OCI-LY1 (cell line): ENCODE data around the gene STAT4.

Experiments
- H2AFZ ChIP-seq: fragments of 200-600 bp; sonication (generic), shearing (Covaris generic); 2 replicates; pipeline ENCODE4 v1.6.0; 2014; ENCODE audit warnings: antibody characterized with exemption, mild to moderate bottlenecking, low read length
- H3F3A ChIP-seq: fragments of 200-600 bp; sonication (generic), shearing (Covaris generic); 2 replicates; pipeline ENCODE4 v1.6.0; 2014; ENCODE audit warnings: mild to moderate bottlenecking, antibody characterized with exemption, low read length, moderate library complexity; ENCODE audit not compliant: insufficient read depth
- H3K27ac ChIP-seq: fragments of 200-600 bp; sonication (generic); 2 replicates; pipeline ENCODE4 v1.5.1; 2014; ENCODE audit warnings: low read length, mixed run types, mild to moderate bottlenecking, low read depth; ENCODE audit not compliant: poor library complexity, severe bottlenecking
- H3K27me3 ChIP-seq: fragments of 200-600 bp; sonication (generic); 2 replicates; pipeline ENCODE4 v1.6.0; 2014; ENCODE audit warnings: antibody characterized with exemption, mild to moderate bottlenecking, low read length, moderate library complexity; ENCODE audit not compliant: insufficient read depth
- H3K36me3 ChIP-seq: fragments of 200-600 bp; sonication (generic); 2 replicates; pipeline ENCODE4 v1.6.1; 2014; ENCODE audit warnings: mild to moderate bottlenecking, antibody characterized with exemption, low read length, moderate library complexity, mixed read lengths; ENCODE audit not compliant: insufficient read depth
- H3K4me1 ChIP-seq: fragments of 200-600 bp; sonication (generic); 2 replicates; pipeline ENCODE4 v1.5.1; 2014; ENCODE audit warnings: mild to moderate bottlenecking, low read length, moderate library complexity; ENCODE audit not compliant: insufficient read depth, severe bottlenecking
- H3K4me2 ChIP-seq: fragments of 200-600 bp; sonication (generic), shearing (Covaris generic); 2 replicates; pipeline ENCODE4 v1.6.1; 2014; ENCODE audit warnings: low read length
- H3K4me3 ChIP-seq: fragments of 200-600 bp; sonication (generic); 2 replicates; pipeline ENCODE4 v1.5.1; 2014; ENCODE audit warnings: low read length, low read depth, mild to moderate bottlenecking, mixed read lengths; ENCODE audit not compliant: poor library complexity, severe bottlenecking
- H3K79me2 ChIP-seq: fragments of 200-600 bp; shearing (Covaris generic); 2 replicates; pipeline ENCODE4 v1.6.1; 2016; ENCODE audit warnings: mixed run types, low read length, mixed read lengths; ENCODE audit not compliant: insufficient read depth
- H3K9ac ChIP-seq: fragments of 200-600 bp; sonication (generic), shearing (Covaris generic); 2 replicates; pipeline ENCODE4 v1.6.1; 2014; ENCODE audit warnings: mild to moderate bottlenecking, low read length, mixed read lengths
- H3K9me2 ChIP-seq: fragments of 200-600 bp; sonication (generic), shearing (Covaris generic); 2 replicates; pipeline ENCODE4 v1.6.1; 2014; ENCODE audit warnings: low read depth, mild to moderate bottlenecking, low read length, mixed read lengths
- H3K9me3 ChIP-seq: fragments of 200-600 bp; shearing (Covaris generic); 2 replicates; pipeline ENCODE4 v1.6.1; 2014; ENCODE audit warnings: low read length, mixed read lengths
- H4K20me1 ChIP-seq: fragments of 200-600 bp; sonication (generic), shearing (Covaris generic); 2 replicates; pipeline ENCODE4 v1.6.0; 2016; ENCODE audit warnings: mild to moderate bottlenecking, low read length; ENCODE audit not compliant: insufficient read depth
- CTCF ChIP-seq: fragments of 200-600 bp; sonication (generic), shearing (Covaris generic); IDR thresholded peaks from 2 replicates; pipeline ENCODE4 v1.5.1; 2017; ENCODE audit warnings: mild to moderate bottlenecking, antibody characterized with exemption, low read length, moderate library complexity, mixed read lengths
- EZH2 ChIP-seq: fragments of 200-600 bp; sonication (generic), shearing (Covaris generic); IDR thresholded peaks from 2 replicates; pipeline ENCODE4 v1.8.0; 2017; ENCODE audit warnings: borderline replicate concordance, mixed run types, mild to moderate bottlenecking, antibody characterized with exemption, low read length, moderate library complexity, mixed read lengths

Gene STAT4

GRCh38 chr2:191148281-191148680 is 2.5 kb downstream of the STAT4 start:
- H3K9me2 ChIP-seq, result no peaks in the 10 kb centered on the region
- no peak overlapping the region for H3K27ac ChIP-seq
- no peak overlapping the region for H3K9ac ChIP-seq
- no peak overlapping the region for H3K4me3 ChIP-seq
- H4K20me1 ChIP-seq, result no peaks in the 10 kb centered on the region
- no peaks in the 10 kb centered on the region for H3F3A ChIP-seq
- H3K4me2 ChIP-seq, result no peak overlapping the region
- no peaks in the 10 kb centered on the region for H3K36me3 ChIP-seq
- TF ChIP-seq EZH2 (no peak), CTCF (no peak)
- H3K9me3 ChIP-seq, result no peaks in the 10 kb centered on the region
- H3K79me2 ChIP-seq, result no peaks in the 10 kb centered on the region
- no peaks in the 10 kb centered on the region for H3K27me3 ChIP-seq
- H3K4me1 ChIP-seq, result peaks cover 6% of the 10 kb centered on the region
- H2AFZ ChIP-seq, result no peak overlapping the region

- H3K4me3 ChIP-seq, result no peak overlapping the region
- H3K27me3 ChIP-seq, result no peaks in the 10 kb centered on the region
- no peaks in the 10 kb centered on the region for H3K9me3 ChIP-seq
- no peak overlapping the region for H2AFZ ChIP-seq
- no peaks in the 10 kb centered on the region for H4K20me1 ChIP-seq
- no peaks in the 10 kb centered on the region for H3K9me2 ChIP-seq
- peaks cover 5% of the 10 kb centered on the region for H3K4me1 ChIP-seq
- no peak overlapping the region for H3K9ac ChIP-seq
- H3F3A ChIP-seq, result no peaks in the 10 kb centered on the region
- H3K4me2 ChIP-seq, result no peak overlapping the region
- H3K27ac ChIP-seq, result no peak overlapping the region
- TF ChIP-seq CTCF (no peak), EZH2 (no peak)
- H3K79me2 ChIP-seq, result no peaks in the 10 kb centered on the region
- H3K36me3 ChIP-seq, result no peaks in the 10 kb centered on the region
These were observed 4.9 kb downstream of the STAT4 start for GRCh38 chr2:191145769-191146471.

- no peaks in the 10 kb centered on the region for H3K9me3 ChIP-seq
- no peak overlapping the region for H3K9ac ChIP-seq
- H3K79me2 ChIP-seq, result no peaks in the 10 kb centered on the region
- H3K4me2 ChIP-seq, result no peak overlapping the region
- H4K20me1 ChIP-seq, result no peaks in the 10 kb centered on the region
- H3K27me3 ChIP-seq, result no peaks in the 10 kb centered on the region
- no peaks in the 10 kb centered on the region for H3K9me2 ChIP-seq
- no peaks in the 10 kb centered on the region for H3K36me3 ChIP-seq
- TF ChIP-seq EZH2 (no peak), CTCF (no peak)
- no peaks in the 10 kb centered on the region for H3F3A ChIP-seq
- H3K4me1 ChIP-seq, result no peaks in the 10 kb centered on the region
- no peak overlapping the region for H2AFZ ChIP-seq
- H3K4me3 ChIP-seq, result no peak overlapping the region
- H3K27ac ChIP-seq, result no peak overlapping the region
These were observed 6.6 kb downstream of the STAT4 start for GRCh38 chr2:191144217-191144616.
